Fibroblast of lung (primary cell): ENCODE data around the gene OR10H3. TPM values are rescaled to one million over a fixed set of nuclear protein-coding genes. Genes with fewer than 3 reads are reported as not detected.

ENCODE experiments used
- DNase-seq, 2 donors: peaks; one replicate each; pipeline versions ENCODE4 v3.0.0 to v3.0.0-alpha.2; 2010; ENCODE audit warnings: low read depth in 2 of 2
- H2AFZ ChIP-seq: 2 replicates; pipeline ENCODE4 v1.5.1; 2012; ENCODE audit warnings: low read length, control low read depth, inconsistent platforms
- H3K27ac ChIP-seq: 2 replicates; pipeline ENCODE4 v1.5.1; 2011; ENCODE audit warnings: low read length, control low read depth; ENCODE audit not compliant: insufficient read depth
- H3K27me3 ChIP-seq: 2 replicates; pipeline ENCODE4 v1.5.1; 2011; ENCODE audit warnings: mild to moderate bottlenecking, low read length; ENCODE audit not compliant: control insufficient read depth, insufficient read depth
- H3K36me3 ChIP-seq: 2 replicates; pipeline ENCODE4 v1.5.1; 2011; ENCODE audit warnings: low read length; ENCODE audit not compliant: control insufficient read depth, insufficient read depth
- H3K4me1 ChIP-seq: 2 replicates; pipeline ENCODE4 v1.5.1; 2011; ENCODE audit warnings: low read length; ENCODE audit not compliant: control insufficient read depth, insufficient read depth; ENCODE audit errors: extremely low read depth
- H3K4me2 ChIP-seq: 2 replicates; pipeline ENCODE4 v1.5.1; 2011; ENCODE audit warnings: low read length, control low read depth; ENCODE audit not compliant: insufficient read depth; ENCODE audit errors: extremely low read depth
- H3K4me3 ChIP-seq, 4 experiments: fragments of 200-600 bp in 1 of 4; sonication (generic) in 1 of 4; replicated peaks in 1 of 4; 2 replicates each; pipeline ENCODE4 v1.5.1; 2011 to 2016; ENCODE audit warnings: low read length in 4 of 4, low read depth in 3 of 4, mild to moderate bottlenecking in 3 of 4, control low read depth in 2 of 4, inconsistent platforms in 1 of 4, mixed read lengths in 1 of 4; ENCODE audit not compliant: insufficient read depth in 1 of 4; ENCODE audit errors: control extremely low read depth in 1 of 4
- H3K79me2 ChIP-seq: 2 replicates; pipeline ENCODE4 v1.5.1; 2012; ENCODE audit warnings: mild to moderate bottlenecking, low read length, inconsistent platforms; ENCODE audit not compliant: control insufficient read depth, insufficient read depth
- H3K9ac ChIP-seq: 2 replicates; pipeline ENCODE4 v1.5.1; 2011; ENCODE audit warnings: mild to moderate bottlenecking, low read length, control low read depth; ENCODE audit not compliant: insufficient read depth
- H3K9me3 ChIP-seq: 2 replicates; pipeline ENCODE4 v1.5.1; 2012; ENCODE audit warnings: low read depth, low read length; ENCODE audit not compliant: control insufficient read depth, insufficient read depth
- H4K20me1 ChIP-seq: 2 replicates; pipeline ENCODE4 v1.5.1; 2011; ENCODE audit warnings: low read length; ENCODE audit not compliant: control insufficient read depth, insufficient read depth; ENCODE audit errors: extremely low read depth
- CTCF ChIP-seq, 2 donors: IDR thresholded peaks in 1 of 2; conservative IDR thresholded peaks in 1 of 2; 1 replicate in 1 of 2; 2 replicates in 1 of 2; pipeline ENCODE4 v1.5.1; 2011 to 2012; ENCODE audit warnings: low read length in 2 of 2, control low read depth in 1 of 2, inconsistent platforms in 1 of 2, low read depth in 1 of 2, mild to moderate bottlenecking in 1 of 2
- EZH2 ChIP-seq: IDR thresholded peaks from 2 replicates; pipeline ENCODE4 v1.5.1; 2012; ENCODE audit warnings: low read length, control low read depth, mild to moderate bottlenecking; ENCODE audit errors: missing control alignments
- polyA plus RNA-seq, 2 donors: library from polyadenylated mRNA; depleted of rRNA in 1 of 2; stranded (reverse) in 1 of 2; unstranded in 1 of 2; fragments of >200 nt; gene quantifications; 2 replicates each; pipeline ENCODE4 v1.2.1, GENCODE V29; 2011 to 2012; ENCODE audit warnings: missing spikeins in 1 of 2
- total RNA-seq: library from RNA; depleted of rRNA; stranded (reverse); fragments of >200 nt; gene quantifications from 2 replicates; pipeline ENCODE4 v1.2.1, GENCODE V29; 2014

Gene OR10H3
- total and polyA plus RNA-seq, 2 donors (not counting 1 experiment from before 2014, with no cell fraction given): not detected

GRCh38 chr19:15779756-15780476 is 42.1 kb downstream of the OR10H3 start:
- Histone ChIP-seq H3K4me1 (no peaks in the 10 kb centered on the region), H3K27ac (no peak overlapping the region), H3K4me2 (no peak overlapping the region), H3K9me3 (no peaks in the 10 kb centered on the region), H3K9ac (no peak overlapping the region), H3K79me2 (no peaks in the 10 kb centered on the region), H3K36me3 (no peaks in the 10 kb centered on the region), H3K27me3 (no peaks in the 10 kb centered on the region), H4K20me1 (no peaks in the 10 kb centered on the region), H2AFZ (no peak overlapping the region), H3K4me3 (no peak overlapping the region)
- TF ChIP-seq EZH2: no peak
- DNase-seq: peak in 1 of 2 donors; percentile 18

- no peak for DNase-seq
- no peaks in the 10 kb centered on the region for H3K36me3 ChIP-seq
- no peaks in the 10 kb centered on the region for H3K4me1 ChIP-seq
- no peak overlapping the region for H3K4me3 ChIP-seq
- H3K79me2 ChIP-seq: no peaks in the 10 kb centered on the region
- no peaks in the 10 kb centered on the region for H4K20me1 ChIP-seq
- no peaks in the 10 kb centered on the region for H3K9me3 ChIP-seq
- H3K9ac ChIP-seq: no peak overlapping the region
- no peak overlapping the region for H2AFZ ChIP-seq
- H3K4me2 ChIP-seq: no peak overlapping the region
- no peak overlapping the region for H3K27ac ChIP-seq
- H3K27me3 ChIP-seq: no peaks in the 10 kb centered on the region
- TF ChIP-seq CTCF (conservative IDR thresholded peaks at IDR 0.05 in 1 of 2, IDR thresholded peaks at IDR 0.05 in 1 of 2; ENCODE audit: low read depth in 1 of 2, low read length in 2 of 2) (no peak), EZH2 (no peak)
Measured at GRCh38 chr19:15780610-15781418, 43.0 kb downstream of the OR10H3 start.

GRCh38 chr19:15781661-15782060 is 43.9 kb downstream of the OR10H3 start:
- Histone ChIP-seq H3K27me3 (no peaks in the 10 kb centered on the region), H3K27ac (no peak overlapping the region), H3K4me2 (no peak overlapping the region), H2AFZ (no peak overlapping the region), H3K4me1 (no peaks in the 10 kb centered on the region), H3K9me3 (no peaks in the 10 kb centered on the region), H3K79me2 (no peaks in the 10 kb centered on the region), H3K36me3 (no peaks in the 10 kb centered on the region), H3K9ac (no peak overlapping the region), H4K20me1 (no peaks in the 10 kb centered on the region), H3K4me3 (no peak overlapping the region)
- TF ChIP-seq EZH2 (no peak), CTCF (conservative IDR thresholded peaks at IDR 0.05 in 1 of 2, IDR thresholded peaks at IDR 0.05 in 1 of 2; ENCODE audit: low read depth in 1 of 2, low read length in 2 of 2) (no peak)
- no peak for DNase-seq
